ENCODE data around the gene KSR2.

KSR2 gene

DNA sequence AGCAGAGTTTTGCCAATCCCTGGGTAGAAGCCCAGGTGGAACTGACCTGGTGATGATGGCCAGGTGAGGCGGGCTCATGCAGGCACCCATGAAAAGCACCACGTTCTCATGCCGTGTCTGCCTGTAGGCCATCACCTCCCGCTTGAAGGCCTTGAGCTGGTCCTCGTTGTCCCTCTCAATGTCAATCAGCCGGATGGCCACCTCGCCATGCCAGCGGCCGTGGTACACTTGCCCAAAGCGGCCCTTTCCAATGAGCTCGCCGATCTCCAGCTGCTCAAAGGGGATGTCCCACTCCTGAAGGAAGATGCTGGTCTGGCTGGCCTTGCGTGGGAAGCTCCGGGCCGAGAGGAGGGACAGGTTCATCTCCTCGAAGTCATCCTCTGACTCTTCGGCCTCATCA, 444.0 kb downstream of the KSR2 start:
- Histone ChIP-seq H3K9me3 (ENCODE audit: insufficient read depth, low read length) (no peaks in the 10 kb centered on the region), H3K4me1 (ENCODE audit: insufficient read depth, insufficient read length) (no peaks in the 10 kb centered on the region), H3K4me3 (ENCODE audit: insufficient read length, low read depth) (no peak overlapping the region), H3K27me3 (ENCODE audit: insufficient read depth, insufficient read length) (no peaks in the 10 kb centered on the region), H3K9ac (ENCODE audit: insufficient read length, low read depth) (no peak overlapping the region), H3K36me3 (ENCODE audit: insufficient read depth, insufficient read length, low read length) (no peaks in the 10 kb centered on the region)
- DNase-seq (ENCODE audit: low read depth, low spot score) = no peak
- no peak for TF ChIP-seq ZNF274 (IDR thresholded peaks at IDR 0.05; ENCODE audit: low read depth, low read length)
- TF ChIP-seq SUZ12 (IDR thresholded peaks at IDR 0.05; ENCODE audit: extremely low read depth, insufficient read depth, insufficient read length) = no peak
- no peak for TF ChIP-seq YY1 (IDR thresholded peaks at IDR 0.05; ENCODE audit: insufficient read depth, insufficient read length)

DNA sequence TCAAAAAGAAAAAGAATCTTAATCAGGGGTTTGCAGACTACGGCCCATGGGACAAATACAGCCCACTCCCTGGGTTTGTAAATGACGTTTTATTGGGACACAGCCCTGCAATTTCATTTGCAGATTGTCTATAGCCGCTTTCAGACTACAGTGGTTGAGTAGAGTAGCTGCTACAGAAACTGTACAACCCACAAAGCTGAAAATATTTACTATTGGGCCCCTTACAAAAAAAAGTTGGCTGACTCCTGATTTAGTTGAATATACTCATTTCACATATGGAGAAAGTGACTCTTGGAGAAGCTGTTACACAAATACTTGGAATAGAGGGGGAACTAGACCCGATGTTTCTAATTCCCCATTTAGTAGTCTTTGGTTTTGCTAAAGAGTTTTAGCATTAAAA, 444.8 kb downstream of the KSR2 start:
- Histone ChIP-seq H3K4me3 (ENCODE audit: insufficient read length, low read depth) (no peak overlapping the region), H3K9ac (ENCODE audit: insufficient read length, low read depth) (no peak overlapping the region), H3K4me1 (ENCODE audit: insufficient read depth, insufficient read length) (peaks cover 2% of the 10 kb centered on the region), H3K36me3 (ENCODE audit: insufficient read depth, insufficient read length, low read length) (no peaks in the 10 kb centered on the region), H3K9me3 (ENCODE audit: insufficient read depth, low read length) (no peaks in the 10 kb centered on the region), H3K27me3 (ENCODE audit: insufficient read depth, insufficient read length) (no peaks in the 10 kb centered on the region)
- no peak for DNase-seq (ENCODE audit: low read depth, low spot score)
- TF ChIP-seq SUZ12 (IDR thresholded peaks at IDR 0.05; ENCODE audit: extremely low read depth, insufficient read depth, insufficient read length) = no peak
- no peak for TF ChIP-seq ZNF274 (IDR thresholded peaks at IDR 0.05; ENCODE audit: low read depth, low read length)
- TF ChIP-seq YY1 (IDR thresholded peaks at IDR 0.05; ENCODE audit: insufficient read depth, insufficient read length) = no peak

DNA sequence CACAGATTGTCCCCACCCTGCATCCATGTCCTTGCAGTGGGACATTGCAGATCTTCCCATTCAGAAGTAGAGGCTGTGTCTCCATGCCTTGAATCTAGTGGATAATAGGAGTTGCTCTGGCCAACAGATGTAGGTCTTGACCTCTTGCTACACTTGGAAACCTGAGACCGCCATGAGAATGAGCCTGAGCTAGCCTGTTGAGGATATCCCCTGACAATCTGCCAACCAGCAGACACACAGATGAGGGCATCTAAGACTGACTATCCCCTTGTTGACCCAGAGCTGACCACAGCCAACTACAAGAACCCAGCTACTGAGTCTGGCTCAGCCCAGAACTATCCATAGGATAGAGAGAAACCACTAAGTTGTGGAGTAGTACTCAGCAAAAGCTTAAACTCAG, 446.2 kb downstream of the KSR2 start:
- Histone ChIP-seq H3K9me3 (ENCODE audit: insufficient read depth, low read length) (no peaks in the 10 kb centered on the region), H3K4me1 (ENCODE audit: insufficient read depth, insufficient read length) (peaks cover 2% of the 10 kb centered on the region), H3K9ac (ENCODE audit: insufficient read length, low read depth) (no peak overlapping the region), H3K4me3 (ENCODE audit: insufficient read length, low read depth) (no peak overlapping the region), H3K36me3 (ENCODE audit: insufficient read depth, insufficient read length, low read length) (no peaks in the 10 kb centered on the region), H3K27me3 (ENCODE audit: insufficient read depth, insufficient read length) (no peaks in the 10 kb centered on the region)
- TF ChIP-seq ZNF274 (IDR thresholded peaks at IDR 0.05; ENCODE audit: low read depth, low read length) (no peak), YY1 (IDR thresholded peaks at IDR 0.05; ENCODE audit: insufficient read depth, insufficient read length) (no peak), SUZ12 (IDR thresholded peaks at IDR 0.05; ENCODE audit: extremely low read depth, insufficient read depth, insufficient read length) (no peak)
- DNase-seq (ENCODE audit: low read depth, low spot score) = no peak

DNA sequence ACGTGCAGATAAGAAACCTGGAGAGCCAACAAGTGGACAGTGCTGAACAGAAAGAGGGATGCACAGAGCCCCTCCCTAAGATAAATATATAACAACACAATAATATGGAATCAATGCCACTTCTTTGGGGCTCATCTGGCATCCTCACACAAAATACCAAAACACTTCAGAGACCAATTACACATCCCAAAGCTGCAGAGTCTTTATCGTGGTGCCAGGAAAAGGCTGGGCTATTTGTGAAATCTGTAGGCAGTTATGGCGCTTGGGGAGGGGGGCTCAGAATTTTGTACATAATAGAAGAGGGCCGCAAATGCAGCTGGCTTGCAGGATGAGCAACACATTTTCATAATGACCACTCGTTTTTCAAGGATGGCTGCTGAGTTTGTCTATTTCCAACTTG, 446.9 kb downstream of the KSR2 start:
- no peak for DNase-seq (ENCODE audit: low read depth, low spot score)
- Histone ChIP-seq H3K4me3 (ENCODE audit: insufficient read length, low read depth) (no peak overlapping the region), H3K36me3 (ENCODE audit: insufficient read depth, insufficient read length, low read length) (no peaks in the 10 kb centered on the region), H3K9me3 (ENCODE audit: insufficient read depth, low read length) (peaks cover 5% of the 10 kb centered on the region; the same call in 1 of the 2 replicates), H3K9ac (ENCODE audit: insufficient read length, low read depth) (no peak overlapping the region), H3K27me3 (ENCODE audit: insufficient read depth, insufficient read length) (no peaks in the 10 kb centered on the region), H3K4me1 (ENCODE audit: insufficient read depth, insufficient read length) (peaks cover 2% of the 10 kb centered on the region)
- TF ChIP-seq ZNF274 (IDR thresholded peaks at IDR 0.05; ENCODE audit: low read depth, low read length) (no peak), YY1 (IDR thresholded peaks at IDR 0.05; ENCODE audit: insufficient read depth, insufficient read length) (no peak), SUZ12 (IDR thresholded peaks at IDR 0.05; ENCODE audit: extremely low read depth, insufficient read depth, insufficient read length) (no peak)

DNA sequence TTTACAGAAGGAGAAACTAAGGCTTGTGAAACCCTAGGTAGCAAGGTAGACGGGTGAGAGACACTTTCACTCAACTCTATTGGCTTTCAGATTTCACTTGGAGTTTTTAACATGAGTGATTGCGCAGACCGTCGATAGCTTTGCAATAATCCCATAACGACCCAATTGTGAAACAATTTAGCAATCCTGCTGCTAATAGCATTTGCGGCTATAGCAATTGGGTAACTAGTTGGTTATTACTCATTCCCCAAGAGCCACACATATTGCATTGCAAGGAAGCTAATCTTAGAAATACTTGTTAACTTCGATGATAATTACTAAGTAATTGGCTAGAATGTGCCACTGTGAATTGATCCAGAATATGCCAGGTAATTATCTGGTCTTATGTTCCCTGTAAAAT, 447.4 kb downstream of the KSR2 start:
- DNase-seq (ENCODE audit: low read depth, low spot score) = no peak
- Histone ChIP-seq H3K36me3 (ENCODE audit: insufficient read depth, insufficient read length, low read length) (no peaks in the 10 kb centered on the region), H3K9ac (ENCODE audit: insufficient read length, low read depth) (no peak overlapping the region), H3K4me3 (ENCODE audit: insufficient read length, low read depth) (no peak overlapping the region), H3K4me1 (ENCODE audit: insufficient read depth, insufficient read length) (peaks cover 2% of the 10 kb centered on the region), H3K27me3 (ENCODE audit: insufficient read depth, insufficient read length) (no peaks in the 10 kb centered on the region), H3K9me3 (ENCODE audit: insufficient read depth, low read length) (peaks cover 8% of the 10 kb centered on the region; the same call in 1 of the 2 replicates)
- TF ChIP-seq SUZ12 (IDR thresholded peaks at IDR 0.05; ENCODE audit: extremely low read depth, insufficient read depth, insufficient read length) (no peak), YY1 (IDR thresholded peaks at IDR 0.05; ENCODE audit: insufficient read depth, insufficient read length) (no peak), ZNF274 (IDR thresholded peaks at IDR 0.05; ENCODE audit: low read depth, low read length) (no peak)

DNA sequence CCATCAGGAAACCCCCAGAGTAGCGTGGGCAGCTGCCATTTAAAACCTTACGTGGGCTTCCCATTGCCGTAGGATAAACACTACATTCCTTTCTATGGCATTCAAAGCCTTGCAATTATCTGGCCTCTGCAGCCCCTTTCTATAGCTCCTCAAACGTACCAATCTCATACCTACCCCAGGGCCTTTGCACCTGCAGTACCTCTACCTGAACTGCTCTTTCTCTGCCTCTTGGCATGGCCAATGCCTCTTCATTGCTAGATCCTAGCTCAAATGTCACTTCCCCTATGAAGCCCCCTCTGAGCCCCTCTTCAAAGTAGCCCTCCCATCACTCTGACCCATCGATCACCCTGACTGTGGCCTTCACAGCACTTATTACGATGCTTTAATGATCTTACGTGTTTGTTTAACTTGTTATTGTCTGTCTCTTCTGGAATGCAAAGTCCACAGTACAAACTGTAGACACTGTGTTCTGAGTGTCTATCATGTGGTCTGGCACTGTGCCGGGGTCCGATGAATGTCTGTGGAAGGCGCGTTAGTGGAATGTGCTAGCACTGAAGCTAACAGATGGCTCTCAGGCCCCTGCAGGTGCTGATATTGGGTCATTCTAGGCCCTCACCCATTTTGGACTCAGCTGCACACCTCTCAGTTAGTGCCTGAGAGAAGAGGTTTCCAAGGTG, 450.1 kb downstream of the KSR2 start:
- no peak overlapping the region for H3K4me3 ChIP-seq (ENCODE audit: insufficient read length, low read depth)
- no peak for DNase-seq (ENCODE audit: low read depth, low spot score)

DNA sequence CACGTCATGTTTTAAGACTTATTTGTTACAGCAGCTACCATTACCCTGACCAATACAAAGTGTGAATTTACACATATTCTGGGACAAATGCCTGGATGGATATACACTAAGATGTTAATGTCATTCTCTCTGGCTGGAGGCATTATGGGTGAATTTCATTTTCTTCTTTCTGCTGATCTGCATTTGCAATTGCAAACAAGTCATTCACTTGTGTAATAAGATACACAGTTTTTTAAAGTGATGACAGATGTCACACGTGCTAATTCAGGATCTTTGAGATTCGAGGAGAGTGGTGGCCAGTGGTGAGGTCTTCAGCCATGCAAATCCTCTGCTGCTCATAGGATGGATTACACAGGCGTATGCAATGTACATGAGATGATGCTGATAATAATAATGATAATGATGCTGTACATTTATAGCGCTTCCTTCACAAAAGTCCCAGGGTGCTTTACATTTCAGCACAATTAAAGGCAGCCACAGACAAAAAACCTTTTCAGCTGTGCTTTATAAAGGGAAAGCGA, 451.5 kb downstream of the KSR2 start:
- Histone ChIP-seq H3K27me3 (ENCODE audit: insufficient read depth, insufficient read length) (no peaks in the 10 kb centered on the region), H3K36me3 (ENCODE audit: insufficient read depth, insufficient read length, low read length) (no peaks in the 10 kb centered on the region), H3K4me1 (ENCODE audit: insufficient read depth, insufficient read length) (peaks cover 5% of the 10 kb centered on the region), H3K9me3 (ENCODE audit: insufficient read depth, low read length) (peaks cover 8% of the 10 kb centered on the region; the same call in 1 of the 2 replicates), H3K4me3 (ENCODE audit: insufficient read length, low read depth) (no peak overlapping the region), H3K9ac (ENCODE audit: insufficient read length, low read depth) (no peak overlapping the region)
- TF ChIP-seq SUZ12 (IDR thresholded peaks at IDR 0.05; ENCODE audit: extremely low read depth, insufficient read depth, insufficient read length) (no peak), ZNF274 (IDR thresholded peaks at IDR 0.05; ENCODE audit: low read depth, low read length) (no peak), YY1 (IDR thresholded peaks at IDR 0.05; ENCODE audit: insufficient read depth, insufficient read length) (no peak)
- no peak for DNase-seq (ENCODE audit: low read depth, low spot score)

More for the DNA sequence above, 450.1 kb downstream of the KSR2 start:
- Histone ChIP-seq H3K9me3 (ENCODE audit: insufficient read depth, low read length) (peaks cover 8% of the 10 kb centered on the region; the same call in 1 of the 2 replicates), H3K27me3 (ENCODE audit: insufficient read depth, insufficient read length) (no peaks in the 10 kb centered on the region), H3K36me3 (ENCODE audit: insufficient read depth, insufficient read length, low read length) (no peaks in the 10 kb centered on the region), H3K4me1 (ENCODE audit: insufficient read depth, insufficient read length) (peaks cover 2% of the 10 kb centered on the region), H3K9ac (ENCODE audit: insufficient read length, low read depth) (no peak overlapping the region)
- no peak for TF ChIP-seq SUZ12 (IDR thresholded peaks at IDR 0.05; ENCODE audit: extremely low read depth, insufficient read depth, insufficient read length)
- TF ChIP-seq ZNF274 (IDR thresholded peaks at IDR 0.05; ENCODE audit: low read depth, low read length) = no peak
- TF ChIP-seq YY1 (IDR thresholded peaks at IDR 0.05; ENCODE audit: insufficient read depth, insufficient read length) = no peak
